HG03139 (cell line): ENCODE measurements around the gene NRIP1.
"Not testable (repeated sequence)": the region's sequence is repeated elsewhere in the genome, so short reads cannot be mapped to it uniquely, and the experiment has no call there.

Experiments
- ATAC-seq: cut with Tn5 transposase; IDR thresholded peaks from one replicate; pipeline ENCODE4 v1.9.1; 2021; ENCODE audit not compliant: unreplicated experiment

The NRIP1 gene

DNA sequence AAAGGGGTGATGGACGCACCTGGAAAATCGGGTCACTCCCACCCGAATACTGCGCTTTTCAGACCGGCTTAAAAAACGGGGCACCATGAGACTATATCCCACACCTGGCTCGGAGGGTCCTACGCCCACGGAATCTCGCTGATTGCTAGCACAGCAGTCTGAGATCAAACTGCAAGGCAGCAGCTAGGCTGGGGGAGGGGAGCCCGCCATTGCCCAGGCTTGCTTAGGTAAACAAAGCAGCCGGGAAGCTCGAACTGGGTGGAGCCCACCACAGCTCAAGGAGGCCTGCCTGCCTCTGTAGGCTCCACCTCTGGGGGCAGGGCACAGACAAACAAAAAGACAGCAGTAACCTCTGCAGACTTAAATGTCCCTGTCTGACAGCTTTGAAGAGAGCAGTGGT lies 137.5 kb downstream of the NRIP1 start:
- ATAC-seq: not testable (repeated sequence)

DNA sequence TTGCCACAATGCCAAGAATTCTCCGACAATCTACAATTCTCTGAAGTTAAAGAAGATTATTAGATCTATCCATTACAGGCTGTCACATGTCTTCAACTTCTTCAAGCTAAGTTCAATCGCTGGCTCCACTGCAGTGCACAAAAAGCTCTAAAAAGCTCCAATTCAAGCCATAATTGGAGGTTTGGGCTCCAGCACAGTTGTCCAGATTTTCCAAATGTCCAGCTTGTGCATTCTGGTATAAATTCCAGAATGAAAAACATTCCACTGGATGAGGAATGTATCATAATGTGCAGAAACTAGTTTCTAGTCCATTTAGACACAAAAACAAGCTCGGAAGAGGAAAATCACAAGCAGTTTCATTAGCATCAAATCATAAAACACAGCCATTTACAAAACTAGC lies 138.6 kb downstream of the NRIP1 start:
- ATAC-seq: no peak

DNA sequence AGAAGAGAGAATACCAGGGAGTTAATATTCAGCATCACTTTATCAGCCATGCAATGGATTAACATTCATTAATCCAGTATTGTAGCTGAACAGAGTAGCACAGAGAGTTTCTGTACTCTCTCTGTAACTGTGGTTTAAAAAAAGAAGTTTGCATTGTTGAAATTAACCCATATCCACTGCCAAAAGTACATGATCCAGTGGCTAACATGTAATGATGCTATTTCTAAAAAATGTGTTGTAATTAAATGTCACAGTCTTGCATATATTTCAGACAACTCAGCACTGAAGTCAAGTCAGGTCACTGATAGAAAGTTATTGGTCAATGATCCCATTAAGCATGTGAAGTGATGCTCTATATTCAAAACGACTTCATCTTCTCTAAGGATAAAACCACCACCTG lies 141.3 kb downstream of the NRIP1 start:
- no peak for ATAC-seq

DNA sequence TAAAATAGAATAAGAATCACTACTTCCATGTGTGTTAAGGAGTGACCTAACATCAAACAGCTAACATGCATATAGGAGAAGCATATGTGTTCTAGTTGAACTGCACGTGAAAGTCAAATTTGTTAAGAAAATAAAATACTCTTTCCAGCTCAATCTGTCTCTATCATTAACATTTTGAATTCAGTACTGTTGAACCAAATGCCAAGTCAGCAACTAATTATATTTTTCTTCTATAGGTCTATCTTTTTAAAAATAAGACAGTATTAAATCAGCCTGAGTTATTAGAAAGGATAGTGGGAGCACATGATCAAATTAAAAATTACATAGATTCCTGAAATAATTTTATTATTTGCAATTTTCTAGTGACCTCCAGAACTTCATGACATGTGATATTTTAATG lies 141.8 kb downstream of the NRIP1 start:
- no peak for ATAC-seq

DNA sequence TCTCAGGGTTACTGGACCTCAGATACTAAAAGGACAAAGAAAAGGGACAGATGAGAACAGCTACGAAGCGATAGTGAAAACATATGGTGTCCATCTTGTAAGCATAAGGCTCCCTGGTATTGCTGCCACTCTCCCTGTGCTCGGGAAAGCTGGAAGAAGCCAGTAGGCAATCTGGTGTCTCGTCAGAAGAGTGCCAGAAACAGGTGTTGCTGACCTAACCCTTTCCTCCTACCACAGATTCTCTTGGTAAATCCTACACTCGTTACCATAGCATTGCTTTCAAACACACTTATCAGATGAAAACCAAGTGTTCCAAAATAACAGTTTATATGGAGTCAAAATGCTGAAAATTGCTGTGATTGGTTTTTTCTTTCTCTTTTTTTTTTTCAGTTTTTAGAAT lies 146.3 kb downstream of the NRIP1 start:
- ATAC-seq: no peak

DNA sequence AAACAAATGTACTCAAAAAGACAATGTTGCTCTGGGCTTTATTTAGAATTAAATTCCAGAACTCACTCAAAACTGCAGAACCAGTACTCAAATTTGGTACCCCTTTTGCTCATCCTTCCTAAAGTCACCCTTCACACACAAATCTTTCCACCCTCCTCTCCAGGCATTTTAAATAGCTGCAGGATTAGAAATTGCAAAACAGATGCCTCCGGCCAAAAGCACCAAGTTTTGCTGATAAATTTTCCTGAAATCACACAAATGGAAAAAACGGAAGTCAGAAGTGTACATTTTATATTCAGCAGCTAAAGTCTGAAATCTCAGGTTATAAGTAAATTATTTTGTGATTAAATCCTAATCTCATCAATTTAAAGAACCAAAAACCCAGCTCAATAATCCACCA lies 147.0 kb downstream of the NRIP1 start:
- no peak for ATAC-seq

DNA sequence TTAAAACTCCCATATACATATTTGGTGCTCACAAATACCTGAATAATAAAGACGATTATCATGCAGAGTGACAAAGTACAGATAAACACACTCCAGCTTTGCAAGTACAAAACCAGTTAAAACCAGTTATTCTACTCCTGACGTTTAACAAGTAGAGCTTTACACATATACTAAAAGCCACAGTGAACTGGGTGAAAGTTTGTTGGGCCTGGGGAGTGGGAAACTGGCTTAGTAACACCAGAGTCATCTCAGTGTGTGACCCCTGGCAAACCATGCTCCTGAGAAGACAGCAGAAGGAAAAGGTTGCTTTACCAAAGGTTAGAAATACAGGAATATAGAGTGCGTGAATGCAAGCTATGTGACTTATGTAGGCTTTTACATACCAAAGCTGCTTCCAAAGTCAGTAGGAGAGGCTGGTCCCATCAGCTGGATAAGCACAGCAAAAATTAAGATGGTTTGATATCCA lies 148.1 kb downstream of the NRIP1 start:
- no peak for ATAC-seq

DNA sequence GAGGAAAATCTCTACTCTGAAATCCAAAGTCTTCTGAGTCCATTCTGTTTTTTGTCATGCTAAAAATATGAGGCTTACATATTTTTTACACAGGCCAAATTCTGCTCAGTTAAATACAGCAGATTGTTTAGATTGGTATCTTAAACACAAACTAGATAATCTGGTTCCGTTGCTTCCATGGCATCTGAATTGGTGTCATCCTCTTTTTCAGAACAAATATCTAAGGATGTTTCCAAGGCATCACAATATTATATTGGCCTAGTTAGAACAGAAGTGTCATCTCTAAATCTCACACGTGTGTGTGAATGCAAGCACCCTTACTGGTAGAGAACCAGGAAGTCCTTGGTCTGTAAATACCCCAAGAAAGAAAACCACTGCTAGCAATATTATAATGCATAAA lies 151.2 kb downstream of the NRIP1 start:
- ATAC-seq: no peak

DNA sequence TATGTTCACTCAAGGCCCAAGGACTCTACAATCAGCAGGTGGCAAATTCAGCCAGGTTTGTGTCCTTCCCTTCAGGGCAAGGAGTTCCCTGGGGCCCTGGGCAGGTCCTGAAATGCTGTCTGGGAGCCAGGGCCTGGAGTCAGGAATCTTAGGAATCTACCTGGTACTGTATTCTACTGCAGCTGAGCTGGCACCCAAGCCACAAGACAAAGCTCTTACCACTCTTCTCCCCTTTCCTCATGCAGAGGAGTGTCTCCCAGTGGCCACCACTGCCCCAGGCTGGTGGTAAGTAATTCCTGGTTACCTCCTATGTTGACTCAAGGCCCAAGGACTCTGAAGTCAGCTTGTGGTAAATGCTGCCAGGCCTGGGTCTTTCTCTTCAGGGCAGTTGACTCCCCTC lies 153.4 kb downstream of the NRIP1 start:
- ATAC-seq: no peak
